DND-41 (cell line): Measurements from ENCODE around the gene CATSPERD.

Experiments
- ATAC-seq: fragments of 200-7000 bp; cut with Tn5 transposase; 3 replicates; pipeline ENCODE4 v1.9.1; 2021; ENCODE audit warnings: low read depth; ENCODE audit not compliant: insufficient read depth
- DNase-seq: peaks from one replicate; pipeline ENCODE4 v3.0.0-alpha.2; 2020
- H2AFZ ChIP-seq: 2 replicates; pipeline ENCODE4 v1.6.0; 2012; ENCODE audit warnings: low read depth, low read length
- H3K27ac ChIP-seq: 2 replicates; pipeline ENCODE4 v1.5.1; 2012; ENCODE audit warnings: low read length, inconsistent platforms
- H3K27me3 ChIP-seq: fragments of 200-600 bp; sonication (generic); 2 replicates; pipeline ENCODE4 v1.6.0; 2012; ENCODE audit warnings: low read length, mild to moderate bottlenecking, inconsistent platforms; ENCODE audit not compliant: insufficient read depth, poor library complexity
- H3K36me3 ChIP-seq: 2 replicates; pipeline ENCODE4 v1.5.1; 2012; ENCODE audit warnings: low read length, inconsistent platforms; ENCODE audit not compliant: insufficient read depth
- H3K4me1 ChIP-seq: 2 replicates; pipeline ENCODE4 v1.5.1; 2012; ENCODE audit warnings: mild to moderate bottlenecking, low read length; ENCODE audit not compliant: insufficient read depth
- H3K4me2 ChIP-seq: 2 replicates; pipeline ENCODE4 v1.6.0; 2012; ENCODE audit warnings: mild to moderate bottlenecking, moderate library complexity, low read length, inconsistent platforms; ENCODE audit not compliant: insufficient read depth
- H3K4me3 ChIP-seq, 2 experiments: fragments of 200-600 bp in 1 of 2; shearing (Covaris generic) in 1 of 2; 2 replicates each; pipeline ENCODE4 v1.5.1; 2012 to 2016; ENCODE audit warnings: inconsistent platforms in 2 of 2, low read length in 2 of 2, mild to moderate bottlenecking in 2 of 2, low read depth in 1 of 2, moderate library complexity in 1 of 2
- H3K79me2 ChIP-seq: 2 replicates; pipeline ENCODE4 v1.6.0; 2012; ENCODE audit warnings: low read length, inconsistent platforms; ENCODE audit not compliant: insufficient read depth
- H3K9ac ChIP-seq: 2 replicates; pipeline ENCODE4 v1.6.0; 2012; ENCODE audit warnings: low read depth, mild to moderate bottlenecking, inconsistent platforms, low read length, moderate library complexity
- H3K9me3 ChIP-seq: 2 replicates; pipeline ENCODE4 v1.5.1; 2012; ENCODE audit warnings: low read length, moderate library complexity, mild to moderate bottlenecking, inconsistent platforms; ENCODE audit not compliant: insufficient read depth, severe bottlenecking
- H4K20me1 ChIP-seq: 2 replicates; pipeline ENCODE4 v1.6.0; 2012; ENCODE audit warnings: low read length; ENCODE audit not compliant: insufficient read depth
- CTCF ChIP-seq: IDR thresholded peaks from 2 replicates; pipeline ENCODE4 v1.5.1; 2012; ENCODE audit warnings: borderline replicate concordance, low read length, moderate library complexity, mild to moderate bottlenecking; ENCODE audit not compliant: poor library complexity, severe bottlenecking; ENCODE audit errors: extremely low read depth
- EZH2 ChIP-seq: IDR thresholded peaks from 3 replicates; pipeline ENCODE4 v1.6.1; 2012; ENCODE audit warnings: borderline replicate concordance, low read depth, mild to moderate bottlenecking, moderate library complexity, low read length, inconsistent platforms; ENCODE audit not compliant: severe bottlenecking

CATSPERD gene

DNA sequence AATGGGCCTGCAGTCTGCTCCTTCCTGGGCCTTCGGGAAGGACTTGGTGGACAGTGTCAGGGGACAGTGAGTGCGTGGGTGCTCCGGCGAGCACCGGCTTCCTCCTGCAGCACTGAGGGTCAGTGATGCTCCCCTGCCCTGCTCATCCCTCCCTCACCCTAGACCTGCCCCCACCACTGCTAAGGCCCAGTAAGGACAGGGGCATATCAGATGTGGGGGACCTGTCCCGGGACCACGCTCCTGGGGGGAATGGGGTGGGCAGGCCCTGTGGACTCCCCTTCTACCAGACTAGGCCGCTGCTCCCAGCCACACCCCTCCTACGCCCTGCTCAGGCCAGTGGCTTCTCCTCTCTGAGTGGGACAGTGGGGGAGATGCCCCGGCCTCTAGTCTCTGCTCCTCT is 43.3 kb upstream of the CATSPERD start:
- no peak overlapping the region for H3K27ac ChIP-seq
- no peak overlapping the region for H3K4me3 ChIP-seq
- H3K4me1 ChIP-seq, result peaks cover 24% of the 10 kb centered on the region

DNA sequence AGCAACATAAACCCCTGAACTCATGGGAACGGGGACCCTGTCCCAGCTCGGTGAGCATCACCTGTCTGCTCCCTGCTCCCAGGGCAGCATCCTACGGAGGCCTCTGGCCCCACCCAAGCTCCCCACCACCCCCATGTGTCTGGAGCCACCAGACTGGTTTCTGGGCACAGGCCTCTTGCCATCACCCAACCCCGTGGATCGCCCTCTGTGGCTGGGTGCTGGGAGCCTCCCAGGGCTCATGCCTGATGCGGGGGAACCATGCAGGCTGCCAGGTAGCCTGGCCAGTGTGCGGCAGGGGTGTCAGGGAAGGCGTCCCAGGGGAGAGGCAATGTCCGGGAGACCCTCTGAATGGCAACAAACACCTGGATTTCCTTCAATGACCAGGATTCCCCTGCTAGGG is 42.9 kb upstream of the CATSPERD start:
- Histone ChIP-seq H3K9me3 (no peaks in the 10 kb centered on the region), H3K4me3 (no peak overlapping the region), H3K27me3 (no peaks in the 10 kb centered on the region), H3K27ac (no peak overlapping the region), H3K4me1 (peaks cover 24% of the 10 kb centered on the region), H3K79me2 (peaks cover 13% of the 10 kb centered on the region), H3K9ac (no peak overlapping the region), H3K36me3 (peaks cover 17% of the 10 kb centered on the region), H3K4me2 (no peak overlapping the region), H2AFZ (no peak overlapping the region), H4K20me1 (0 out of 2 replicates have a peak, but pooled peaks cover 9% of the 10 kb centered on the region)
- ATAC-seq (no peak), DNase-seq (no peak)
- TF ChIP-seq EZH2 (no peak), CTCF (no peak)

More for the DNA sequence above, 43.3 kb upstream of the CATSPERD start:
- DNase-seq (no peak), ATAC-seq (no peak)
- Histone ChIP-seq H3K9ac (no peak overlapping the region), H3K79me2 (peaks cover 13% of the 10 kb centered on the region), H2AFZ (no peak overlapping the region), H3K4me2 (no peak overlapping the region), H3K27me3 (no peaks in the 10 kb centered on the region), H3K9me3 (no peaks in the 10 kb centered on the region), H3K36me3 (peaks cover 17% of the 10 kb centered on the region), H4K20me1 (0 out of 2 replicates have a peak, but pooled peaks cover 9% of the 10 kb centered on the region)
- TF ChIP-seq EZH2 (no peak), CTCF (no peak)

DNA sequence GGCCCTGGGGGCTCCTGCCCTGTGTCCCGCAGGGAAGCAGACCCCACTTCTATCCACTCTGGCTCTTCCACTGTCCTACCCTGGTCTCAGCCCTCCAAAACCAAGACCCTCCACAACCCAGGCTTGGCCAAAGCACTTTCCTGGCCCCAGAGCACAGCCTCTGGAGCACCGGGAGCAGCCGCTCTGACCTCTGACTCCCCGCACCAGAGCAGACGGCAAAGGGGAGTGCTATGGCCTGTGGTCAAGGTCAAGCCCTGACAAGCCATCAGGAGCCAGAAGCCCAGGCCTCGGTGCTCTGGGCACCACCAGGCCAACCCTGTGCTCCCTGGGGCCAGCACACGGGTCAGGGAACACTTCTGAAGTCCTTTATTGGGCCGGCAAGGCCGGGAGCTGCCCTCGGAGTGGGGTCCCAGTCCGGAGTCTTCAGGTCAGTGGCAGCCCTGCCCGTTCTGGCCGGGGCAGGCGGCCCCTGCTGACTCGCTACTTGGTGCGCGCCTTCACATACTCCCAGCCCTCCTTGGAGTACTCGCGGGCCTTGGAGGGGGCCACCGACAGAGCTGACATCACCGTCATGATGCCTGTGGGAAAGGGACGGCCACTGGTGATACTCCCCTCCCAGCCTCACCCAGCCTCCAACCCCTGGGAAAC is 42.2 kb upstream of the CATSPERD start:
- H3K9ac ChIP-seq, result no peak overlapping the region
- no peak for ATAC-seq
- H2AFZ ChIP-seq, result no peak overlapping the region
- DNase-seq, result no peak
- peaks cover 11% of the 10 kb centered on the region for H3K36me3 ChIP-seq
- no peak overlapping the region for H3K4me2 ChIP-seq
- H3K4me3 ChIP-seq, result no peak overlapping the region
- peaks cover 24% of the 10 kb centered on the region for H3K4me1 ChIP-seq
- no peaks in the 10 kb centered on the region for H3K27me3 ChIP-seq
- H3K27ac ChIP-seq, result no peak overlapping the region
- TF ChIP-seq EZH2 (no peak), CTCF (no peak)
- H4K20me1 ChIP-seq, result 0 out of 2 replicates have a peak, but pooled peaks cover 9% of the 10 kb centered on the region
- no peaks in the 10 kb centered on the region for H3K9me3 ChIP-seq
- peaks cover 13% of the 10 kb centered on the region for H3K79me2 ChIP-seq
